Activated CD4-positive, alpha-beta T cell treated with anti-CD3 and anti-CD28 coated beads for 48 hours (primary cell): ENCODE measurements around the gene ZNF808.
"Not testable (repeated sequence)": the region's sequence is repeated elsewhere in the genome, so short reads cannot be mapped to it uniquely, and the experiment has no call there.

Source experiments
- DNase-seq: peaks from one replicate; pipeline ENCODE4 v3.0.0-alpha.2; 2020

ZNF808 gene

DNA sequence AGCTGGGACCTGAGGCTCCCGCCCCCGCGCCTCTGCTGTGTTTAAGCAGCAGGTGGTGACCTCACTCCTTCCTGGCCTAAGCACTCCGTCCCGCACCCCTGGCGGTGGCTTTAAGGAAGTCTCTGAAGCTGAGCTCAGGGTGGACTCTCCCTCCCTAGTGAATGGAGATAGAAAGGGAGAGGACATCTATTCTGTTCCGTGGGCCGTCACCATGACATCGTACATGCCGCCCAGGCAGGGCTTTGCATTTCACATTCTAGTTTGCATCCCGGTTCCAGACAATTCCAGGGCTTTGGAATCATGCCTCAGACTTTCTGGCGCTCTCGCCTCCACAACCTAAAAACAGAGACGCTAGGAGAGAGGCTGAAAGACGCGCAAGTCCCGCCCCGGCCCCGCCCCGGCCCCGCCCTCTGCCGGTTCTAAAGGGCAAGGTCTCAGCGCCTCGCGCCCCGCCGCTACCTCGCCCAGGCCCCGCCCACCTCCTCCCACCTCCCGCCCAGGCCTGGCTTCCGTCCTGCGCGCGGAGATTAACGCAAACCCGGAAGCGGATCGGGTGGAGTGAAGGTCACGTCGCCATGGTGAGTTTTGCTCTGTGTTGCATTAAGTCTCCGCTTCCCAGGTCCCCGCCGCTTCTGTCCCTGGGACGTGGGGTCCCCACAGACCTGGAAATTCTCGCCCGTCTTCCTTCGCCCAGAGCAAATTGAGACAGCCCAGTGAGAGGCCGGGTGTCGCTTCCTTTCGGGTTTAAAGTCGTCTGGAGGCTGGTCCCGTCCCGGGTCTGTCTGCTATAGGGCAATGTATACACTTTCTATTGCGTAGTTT lies at the start of gene ZNF808:
TSS of gene ZNF808 (plus strand) at position 535 of the 822 bp plus-strand sequence. CDS start 15,617 bp downstream, outside the sequence.
- DNase-seq = peak; percentile 97

DNA sequence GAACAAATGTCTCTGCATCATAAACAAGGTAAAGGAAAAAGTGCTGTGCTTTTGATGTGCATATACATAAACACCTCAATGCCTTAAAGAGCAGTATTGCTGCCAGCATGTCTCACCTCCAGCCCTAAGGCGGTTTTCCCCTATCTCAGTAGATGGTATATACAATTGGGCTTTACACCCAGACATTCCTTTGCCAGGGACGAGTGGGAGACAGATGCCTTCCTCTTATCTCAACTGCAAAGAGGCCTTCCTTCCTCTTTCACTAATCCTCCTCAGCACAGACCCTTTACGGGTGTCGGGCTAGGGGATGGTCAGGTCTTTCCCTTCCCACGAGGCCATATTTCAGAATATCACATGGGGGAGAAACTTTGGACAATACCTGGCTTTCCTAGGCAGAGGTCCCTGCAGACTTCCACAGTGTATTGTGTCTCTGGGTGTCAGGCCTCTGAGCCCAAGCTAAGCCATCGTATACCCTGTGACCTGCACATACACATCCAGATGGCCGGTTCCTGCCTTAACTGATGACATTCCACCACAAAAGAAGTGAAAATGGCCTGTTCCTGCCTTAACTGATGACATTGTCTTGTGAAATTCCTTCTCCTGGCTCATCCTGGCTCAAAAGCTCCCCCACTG lies 43.2 kb upstream of the ZNF808 start:
- not testable (repeated sequence) for DNase-seq

DNA sequence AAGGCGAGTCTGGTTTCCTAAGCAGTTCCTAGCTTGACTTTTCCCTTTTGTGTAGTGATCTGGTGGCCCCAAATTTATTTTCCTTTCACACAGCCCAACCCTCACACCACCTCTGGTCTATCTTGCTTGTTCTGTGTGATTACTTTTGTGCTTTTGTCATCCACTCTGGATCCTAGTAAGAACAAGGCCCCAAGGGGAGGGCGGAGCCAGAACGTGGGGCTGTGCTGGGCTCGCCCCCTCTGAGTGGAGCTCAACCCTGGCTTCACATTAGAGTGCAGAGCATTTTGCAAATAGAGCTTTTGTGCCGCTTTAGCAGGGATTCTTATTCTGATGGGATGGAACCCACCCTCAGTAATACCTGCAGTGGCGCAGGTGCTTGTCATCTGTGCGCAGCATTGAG lies 42.4 kb upstream of the ZNF808 start:
- not testable (repeated sequence) for DNase-seq

DNA sequence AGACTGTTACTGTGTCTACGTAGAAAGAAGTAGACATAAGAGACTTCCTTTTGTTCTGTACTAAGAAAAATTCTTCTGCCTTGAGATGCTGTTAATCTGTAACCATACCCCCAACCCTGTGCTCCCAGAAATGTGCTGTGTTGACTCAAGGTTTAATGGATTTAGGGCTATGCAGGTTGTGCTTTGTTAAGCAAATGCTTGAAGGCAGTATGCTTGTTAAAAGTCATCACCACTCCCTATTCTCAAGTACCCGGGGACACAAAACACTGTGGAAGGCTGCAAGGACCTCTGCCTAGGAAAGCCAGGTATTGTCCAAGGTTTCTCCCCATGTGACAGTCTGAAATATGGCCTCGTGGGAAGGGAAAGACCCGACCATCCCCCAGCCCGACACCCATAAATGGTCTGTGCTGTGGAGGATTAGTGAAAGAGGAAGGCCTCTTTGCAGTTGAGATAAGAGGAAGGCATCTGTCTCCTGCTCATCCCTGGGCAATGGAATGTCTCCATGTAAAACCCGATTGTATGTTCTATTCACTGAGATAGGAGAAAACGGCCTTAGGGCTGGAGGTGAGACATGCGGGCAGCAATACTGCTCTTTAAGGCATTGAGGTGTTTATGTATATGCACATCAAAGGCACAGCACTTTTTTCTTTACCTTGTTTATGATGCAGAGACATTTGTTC lies 41.8 kb upstream of the ZNF808 start:
- not testable (repeated sequence) for DNase-seq

DNA sequence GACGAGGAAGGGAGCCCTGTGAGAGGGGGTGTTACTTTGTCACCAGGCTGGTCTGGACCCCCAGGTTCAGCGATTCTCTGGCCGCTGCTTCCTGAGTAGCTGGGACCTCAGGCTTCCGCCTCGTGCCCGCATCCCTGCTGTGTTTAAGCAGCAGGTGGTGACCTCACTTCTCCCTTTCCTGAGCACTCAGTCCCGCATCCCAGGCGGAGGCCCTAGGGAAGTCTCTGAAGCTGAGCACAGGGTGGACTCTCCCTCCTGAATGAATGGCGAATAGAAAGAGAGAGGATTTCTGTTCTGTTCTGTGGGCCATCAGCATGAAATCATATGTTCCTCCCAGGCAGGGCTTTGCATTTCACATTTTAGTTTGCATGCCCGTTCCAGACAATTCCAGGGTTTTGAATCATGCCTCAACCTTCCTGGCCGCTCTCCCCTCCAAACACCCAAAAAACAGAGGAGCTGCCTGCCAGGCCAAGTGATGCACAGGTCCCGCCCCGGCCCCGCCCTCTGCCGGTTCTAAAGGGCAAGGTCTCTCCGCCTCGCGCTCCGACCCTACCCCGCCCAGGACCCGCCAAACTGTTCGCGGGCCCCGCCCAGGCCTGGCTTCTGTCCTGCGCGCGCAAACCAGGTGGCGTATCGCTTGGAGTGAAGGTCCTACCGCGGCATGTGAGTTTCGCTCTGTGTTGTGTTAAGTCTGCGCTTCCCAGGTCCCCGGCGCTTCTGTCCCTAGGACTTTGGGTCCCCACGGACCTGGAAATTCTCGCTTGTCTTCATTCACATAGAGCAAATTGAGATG lies 35.1 kb upstream of the ZNF808 start:
- DNase-seq = peak; percentile 9

DNA sequence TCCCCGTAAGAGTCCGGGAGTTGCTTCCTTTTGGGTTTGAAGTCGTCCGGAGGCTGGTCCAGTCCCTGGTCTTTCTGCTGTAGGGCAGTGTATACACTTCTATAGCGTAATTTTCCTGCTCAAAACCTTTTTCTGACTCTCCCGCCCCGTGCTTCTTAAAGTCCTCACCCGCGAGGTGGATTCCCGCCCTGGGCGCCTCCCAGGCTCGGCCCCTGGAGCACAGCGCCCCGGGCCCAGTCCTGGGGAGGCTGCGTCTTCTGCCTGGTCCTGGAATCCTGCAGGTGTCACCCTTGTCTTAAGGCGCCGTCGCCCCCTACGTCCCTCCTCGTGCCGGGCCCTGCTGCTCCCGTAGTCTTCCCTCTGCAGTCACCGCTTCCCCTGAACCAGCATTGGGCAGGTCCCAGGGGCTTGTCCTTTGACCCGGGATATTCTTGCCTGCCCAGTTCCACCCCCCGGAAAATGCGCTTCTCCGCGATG lies 34.4 kb upstream of the ZNF808 start:
- DNase-seq = peak; percentile 2

DNA sequence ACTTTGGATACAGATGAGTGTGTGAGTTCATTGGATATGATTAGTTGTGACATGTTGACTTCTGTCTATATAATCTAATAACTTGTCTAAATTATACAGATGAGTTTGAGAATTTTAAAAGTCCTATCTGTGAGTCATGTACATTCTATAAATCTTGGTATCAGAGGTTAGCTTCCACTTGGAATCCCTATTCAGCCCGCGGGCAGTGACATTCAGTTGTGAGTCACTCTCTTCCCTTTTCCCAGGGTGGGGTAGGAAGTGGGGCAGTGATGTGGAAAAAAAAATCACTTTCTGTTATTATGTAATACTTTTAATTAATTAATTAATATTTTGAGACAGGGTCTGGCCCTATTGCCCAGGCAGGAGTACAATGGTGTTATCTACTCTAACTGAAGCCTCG lies 33.0 kb upstream of the ZNF808 start:
- DNase-seq = no peak

DNA sequence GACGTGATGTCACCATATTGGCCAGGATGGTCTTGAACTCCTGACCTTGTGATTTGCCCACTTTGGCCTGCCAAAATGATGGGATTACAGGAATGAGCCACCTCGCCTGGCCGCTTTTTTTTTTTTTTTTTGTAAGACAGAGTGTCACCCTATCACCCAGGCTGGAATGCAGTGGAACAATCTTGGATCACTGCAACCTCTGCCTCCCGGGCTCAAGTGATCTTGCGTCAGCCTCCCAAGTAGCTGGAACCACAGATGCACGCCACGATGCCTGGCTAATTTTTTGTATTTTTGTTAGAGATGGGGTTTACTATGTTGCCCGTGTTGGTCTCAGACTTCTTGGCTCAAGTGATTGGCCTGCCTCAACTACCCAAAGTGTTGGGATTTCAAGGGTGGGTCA lies 28.9 kb upstream of the ZNF808 start:
- no peak for DNase-seq

DNA sequence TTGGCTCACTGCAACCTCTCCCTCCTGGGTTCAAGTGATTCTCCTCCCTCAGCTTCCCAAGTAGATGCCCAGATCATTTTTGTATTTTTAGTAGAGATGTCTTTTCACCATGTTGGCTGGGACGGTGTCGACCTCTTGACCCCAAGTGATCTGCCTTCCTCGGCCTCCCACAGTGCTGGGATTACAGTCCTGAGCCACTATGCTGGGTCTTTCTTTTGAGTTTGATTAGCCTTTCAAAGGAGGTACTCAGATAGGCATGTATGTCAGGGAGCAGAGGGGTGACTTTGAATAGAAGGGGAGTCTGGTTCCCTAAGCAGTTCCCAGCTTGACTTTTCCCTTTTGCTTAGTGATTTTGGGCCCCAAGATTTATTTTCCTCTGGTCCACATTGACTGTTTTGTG lies 27.0 kb upstream of the ZNF808 start:
- not testable (repeated sequence) for DNase-seq

DNA sequence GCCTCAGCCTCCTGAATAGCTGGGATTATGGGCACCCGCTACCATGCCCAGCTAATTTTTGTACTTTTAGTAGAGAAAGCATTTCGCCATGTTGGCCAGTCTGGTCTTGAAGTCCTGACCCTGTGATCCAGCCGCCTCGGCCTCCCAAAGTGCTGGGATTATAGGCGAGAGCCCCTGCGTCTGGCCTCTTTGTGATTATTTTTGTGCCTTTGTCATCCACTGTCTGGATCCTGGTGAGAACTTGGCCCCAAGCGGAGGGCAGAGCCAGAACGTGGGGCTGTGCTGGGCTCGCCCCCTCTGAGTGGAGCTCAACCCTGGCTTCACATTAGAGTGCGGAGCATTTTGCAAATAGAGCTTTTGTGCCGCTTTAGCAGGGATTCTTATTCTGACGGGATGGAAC lies 26.5 kb upstream of the ZNF808 start:
- not testable (repeated sequence) for DNase-seq

DNA sequence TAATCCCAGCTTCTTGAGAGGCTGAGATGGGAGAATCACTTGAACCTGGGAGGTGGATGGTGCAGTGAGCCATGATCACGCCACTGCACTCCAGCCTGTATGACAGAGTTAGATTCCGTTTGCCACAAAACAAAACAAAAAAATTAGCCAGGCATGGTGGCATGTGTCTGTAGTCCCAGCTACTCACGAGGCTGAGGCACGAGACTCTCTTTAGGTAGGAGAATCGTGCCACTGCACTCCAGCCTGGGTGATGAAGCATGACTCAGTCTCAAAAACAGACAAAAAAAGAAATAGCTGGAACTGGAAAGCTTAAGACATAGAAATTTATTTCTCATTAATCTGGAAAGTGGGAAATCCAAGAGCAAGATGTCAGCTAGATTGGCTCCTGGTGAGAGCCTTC lies 20.2 kb upstream of the ZNF808 start:
- no peak for DNase-seq

DNA sequence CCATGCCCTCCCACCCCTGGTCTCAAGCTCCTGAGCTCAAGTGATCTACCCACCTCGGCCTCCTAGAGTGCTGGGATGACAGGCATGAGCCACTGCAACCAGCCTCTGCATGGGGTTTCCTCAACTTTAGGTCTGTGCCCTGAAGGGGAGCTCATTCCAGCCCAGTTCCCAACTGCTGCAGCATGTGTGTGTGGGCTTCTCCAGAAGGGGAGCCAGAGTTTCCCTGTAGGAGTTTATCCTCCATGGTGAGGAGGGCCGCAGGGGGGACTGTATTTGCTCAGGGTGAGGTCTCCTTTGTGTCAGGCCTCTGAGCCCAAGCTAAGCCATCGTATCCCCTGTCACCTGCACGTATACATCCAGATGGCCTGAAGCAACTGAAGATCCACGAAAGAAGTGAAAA lies 11.3 kb upstream of the ZNF808 start:
- no peak for DNase-seq

DNA sequence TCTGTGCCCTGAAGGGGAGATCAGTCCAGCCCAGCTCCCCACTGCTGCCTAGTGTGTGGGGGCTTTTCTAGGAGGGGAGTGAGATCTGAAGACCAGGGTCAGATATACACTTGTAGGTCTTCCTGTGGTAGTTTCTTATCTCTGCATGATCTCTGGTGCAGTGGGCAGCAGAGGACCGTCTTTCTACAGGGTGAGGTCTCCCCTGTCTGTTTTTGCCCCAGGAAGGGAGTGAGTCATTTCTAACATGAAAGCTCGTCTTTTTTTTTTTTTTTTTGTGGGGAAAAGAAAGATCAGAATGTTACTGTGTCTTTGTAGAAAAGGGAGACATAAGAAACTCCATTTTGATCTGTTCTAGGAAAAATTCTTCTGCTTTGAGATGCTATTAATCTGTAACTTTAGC lies 8.8 kb upstream of the ZNF808 start:
- no peak for DNase-seq

DNA sequence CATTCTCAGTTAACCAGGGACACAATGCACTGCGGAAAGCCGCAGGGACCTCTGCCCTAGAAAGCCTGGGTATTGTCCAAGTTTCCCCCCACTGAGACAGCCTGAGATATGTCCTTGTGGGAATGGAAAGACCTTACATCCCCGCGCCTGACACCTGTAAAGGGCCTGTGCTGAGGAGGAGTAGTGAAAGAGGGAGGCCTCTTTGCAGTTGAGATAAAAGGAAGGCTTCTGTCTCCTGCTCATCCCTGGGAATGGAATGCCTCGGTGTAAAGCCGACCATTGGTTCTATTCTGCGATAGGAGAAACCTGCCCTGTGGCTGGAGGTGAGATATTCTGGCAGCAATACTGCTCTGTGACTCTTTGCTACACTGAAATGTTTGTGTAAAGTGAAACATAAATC lies 8.3 kb upstream of the ZNF808 start:
- not testable (repeated sequence) for DNase-seq

DNA sequence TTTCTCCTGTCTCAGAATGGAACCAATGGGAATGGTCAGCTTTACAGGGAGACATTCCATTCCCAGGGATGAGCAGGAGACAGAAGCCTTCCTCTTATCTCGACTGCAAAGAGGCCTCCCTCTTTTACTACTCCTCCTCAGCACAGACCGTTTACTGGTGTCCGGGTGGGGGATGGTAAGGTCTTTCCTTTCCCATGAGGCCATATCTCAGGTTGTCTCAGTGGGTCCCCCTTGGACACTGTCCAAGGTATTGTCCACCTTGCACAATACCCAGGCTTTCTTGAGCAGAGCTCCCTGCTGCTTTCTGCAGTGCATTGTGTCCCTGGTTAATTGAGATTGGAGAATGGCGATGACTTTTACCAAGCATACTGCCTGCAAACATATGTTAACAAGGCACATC lies 7.5 kb upstream of the ZNF808 start:
- no peak for DNase-seq

DNA sequence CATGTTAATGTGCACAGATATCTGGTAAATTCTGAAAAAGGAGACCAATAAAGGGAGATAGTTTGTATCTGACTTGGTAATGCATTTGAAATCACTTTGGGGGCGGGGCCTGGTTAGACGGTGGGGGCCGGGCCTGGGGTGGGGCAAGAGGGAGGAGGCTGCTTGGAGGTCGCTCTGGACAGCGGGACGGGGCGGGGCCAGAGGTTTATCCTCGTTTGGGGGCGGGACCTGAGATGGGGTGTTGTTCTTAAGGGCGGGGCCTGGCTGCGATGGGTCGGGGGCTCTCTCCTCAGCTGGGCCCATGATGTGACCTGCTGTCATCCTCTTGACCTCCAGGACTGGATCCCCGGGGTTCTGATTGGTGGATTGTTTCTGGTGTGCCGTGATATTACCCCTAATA lies 4.9 kb upstream of the ZNF808 start:
- no peak for DNase-seq

DNA sequence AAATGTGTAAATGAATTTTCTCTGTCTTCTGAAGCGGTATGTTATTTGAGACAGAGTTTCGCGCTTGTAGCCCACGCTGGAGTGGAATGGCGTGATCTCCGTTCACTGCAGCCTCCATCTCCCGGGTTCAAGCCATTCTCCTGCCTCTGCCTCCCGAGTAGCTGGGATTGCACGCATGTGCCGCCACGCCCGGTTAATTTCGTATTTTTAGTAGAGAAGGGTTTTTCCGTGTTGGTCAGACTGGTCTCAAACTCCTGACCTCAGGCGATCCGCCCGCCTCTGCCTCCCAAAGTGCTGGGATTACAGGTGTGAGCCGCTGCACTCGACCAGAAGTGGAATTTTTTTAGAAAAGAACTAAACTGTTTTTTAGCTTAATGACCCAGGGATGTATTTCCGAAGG lies 3.4 kb upstream of the ZNF808 start:
- DNase-seq = no peak

DNA sequence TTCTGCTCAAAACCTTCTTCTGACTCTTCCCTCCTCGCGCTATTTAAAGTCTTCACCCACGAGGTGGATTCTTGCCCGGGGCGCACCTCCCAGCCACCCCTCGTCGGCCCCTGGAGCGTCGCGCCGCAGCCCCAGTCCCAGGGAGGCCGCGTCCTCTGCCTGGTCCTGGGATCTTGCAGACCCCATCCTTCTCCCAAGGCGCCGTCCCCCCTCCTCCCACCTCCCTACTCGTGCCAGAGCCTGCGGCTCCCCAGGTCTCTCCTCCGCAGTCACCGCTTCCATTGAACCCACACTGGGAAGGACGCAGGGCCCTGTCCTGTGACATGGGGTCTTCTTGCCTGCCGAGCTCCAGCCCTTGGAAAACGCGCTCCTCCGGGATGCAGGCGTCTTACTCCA lies 486 bp downstream of the ZNF808 start:
- DNase-seq = no peak

DNA sequence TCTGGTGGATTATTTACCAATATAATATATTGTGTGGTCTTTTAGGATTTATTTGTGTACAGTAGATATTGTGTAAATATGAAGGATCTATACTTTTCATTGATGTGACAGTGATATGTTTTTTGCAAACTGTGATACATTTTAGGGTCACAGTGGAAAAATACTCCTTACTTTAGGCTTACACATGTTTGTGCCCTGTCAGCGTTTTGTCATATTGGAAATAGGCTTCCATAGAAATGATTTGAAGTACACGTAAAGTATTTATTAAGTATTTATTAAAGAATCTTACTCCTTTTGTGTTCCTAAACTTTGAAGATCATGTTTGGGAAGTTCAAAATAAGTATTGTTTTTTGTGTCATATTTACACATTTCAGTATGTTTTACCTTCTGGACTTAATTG lies 5.0 kb downstream of the ZNF808 start:
- no peak for DNase-seq

DNA sequence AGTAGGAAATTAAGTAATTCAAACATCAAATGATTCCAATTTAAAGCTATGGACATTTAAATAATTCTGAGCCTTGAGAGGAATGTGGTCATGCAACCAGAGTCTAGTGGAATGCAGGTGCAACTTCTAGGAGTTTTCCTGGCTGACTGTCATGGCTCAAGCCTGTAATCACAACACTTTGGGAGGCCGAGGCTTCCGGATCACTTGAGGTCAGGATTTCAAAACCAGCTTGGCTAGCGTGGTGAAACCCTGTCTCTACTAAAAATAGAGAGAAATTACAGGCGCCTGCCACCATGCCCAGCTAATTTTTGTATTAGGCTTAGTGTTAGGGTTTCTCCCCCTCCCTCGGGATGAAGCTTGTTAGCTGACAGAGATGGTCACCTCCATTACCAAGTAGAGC lies 6.4 kb downstream of the ZNF808 start:
- no peak for DNase-seq

DNA sequence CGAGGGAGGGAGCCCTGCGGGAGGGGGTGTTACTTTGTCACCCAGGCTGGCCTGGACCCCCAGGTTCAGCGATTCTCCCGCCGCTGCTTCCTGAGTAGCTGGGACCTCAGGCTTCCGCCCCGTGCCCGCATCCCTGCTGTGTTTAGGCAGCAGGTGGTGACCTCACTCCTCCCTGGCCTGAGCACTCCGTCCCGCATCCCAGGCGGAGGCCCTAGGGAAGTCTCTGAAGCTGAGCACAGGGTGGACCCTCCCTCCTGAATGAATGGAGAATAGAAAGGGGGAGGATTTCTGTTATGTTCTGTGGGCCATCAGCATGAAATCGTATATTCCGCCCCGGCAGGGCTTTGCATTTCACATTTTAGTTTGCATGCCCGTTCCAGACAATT lies 7.9 kb downstream of the ZNF808 start:
- peak; percentile 19 for DNase-seq

DNA sequence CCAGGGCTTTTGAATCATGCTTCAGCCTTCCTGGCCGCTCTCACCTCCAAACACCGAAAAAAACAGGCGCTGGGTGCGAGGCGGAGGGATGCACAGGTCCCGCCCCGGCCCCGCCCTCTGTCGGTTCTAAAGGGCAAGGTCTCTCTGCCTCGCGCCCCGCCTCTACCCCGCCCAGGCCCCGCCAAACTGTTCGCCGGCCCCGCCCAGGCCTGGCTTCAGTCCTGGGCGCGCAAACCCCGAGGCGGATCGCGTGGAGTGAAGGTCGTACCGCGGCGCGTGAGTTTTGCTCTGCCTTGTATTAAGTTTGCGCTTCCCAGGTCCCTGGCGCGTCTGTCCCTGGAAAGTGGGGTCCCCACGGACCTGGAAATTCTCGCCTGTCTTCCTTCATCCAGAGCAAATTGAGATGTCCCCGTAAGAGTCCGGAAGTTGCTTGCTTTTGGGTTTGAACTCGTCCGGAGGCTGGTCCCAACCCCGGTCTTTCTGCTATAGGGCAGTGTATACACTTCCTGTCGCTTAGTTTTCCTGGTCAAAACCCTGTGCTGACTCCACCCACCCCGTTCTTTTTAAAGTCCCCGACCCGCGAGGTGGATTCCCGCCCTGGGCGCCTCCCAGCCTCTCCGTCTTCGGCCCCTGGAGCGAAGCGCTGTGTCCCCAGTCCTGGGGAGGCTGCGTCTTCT lies 8.4 kb downstream of the ZNF808 start:
- peak; percentile 96 for DNase-seq

DNA sequence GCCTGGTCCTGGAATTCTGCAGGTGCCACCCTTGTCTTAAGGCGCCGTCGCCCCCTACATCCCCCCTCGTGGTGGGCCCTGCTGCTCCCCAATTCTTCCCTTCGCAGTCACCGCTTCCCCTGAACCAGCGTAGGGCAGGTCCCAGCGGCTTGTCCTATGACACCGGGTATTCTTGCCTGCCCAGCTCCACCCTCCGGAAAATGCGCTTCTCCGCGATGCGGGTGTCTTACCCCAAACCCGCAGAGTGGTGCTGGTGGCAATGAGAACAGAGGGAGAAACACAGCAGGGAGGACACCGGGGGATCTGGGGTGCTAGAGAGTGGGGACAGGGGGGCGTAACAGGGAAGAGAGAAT lies 9.0 kb downstream of the ZNF808 start:
- DNase-seq = peak; percentile 56
